Neuron (in vitro differentiated cells): ENCODE data around the gene MANBA.
"Not testable (repeated sequence)": the region's sequence is repeated elsewhere in the genome, so short reads cannot be mapped to it uniquely, and the experiment has no call there.

Experiments used
- H2AFZ ChIP-seq: one replicate; pipeline ENCODE4 v1.6.1; 2013; ENCODE audit warnings: low read depth, mild to moderate bottlenecking, inconsistent platforms, low read length, moderate library complexity
- H3K27me3 ChIP-seq: one replicate; pipeline ENCODE4 v1.6.1; 2013; ENCODE audit warnings: low read length; ENCODE audit not compliant: insufficient read depth
- H3K36me3 ChIP-seq: one replicate; pipeline ENCODE4 v1.6.1; 2013; ENCODE audit warnings: low read length; ENCODE audit not compliant: insufficient read depth
- H3K4me1 ChIP-seq: one replicate; pipeline ENCODE4 v1.6.1; 2013; ENCODE audit warnings: low read length; ENCODE audit not compliant: insufficient read depth
- H3K4me3 ChIP-seq: 2 replicates; pipeline ENCODE4 v1.5.1; 2013; ENCODE audit warnings: mild to moderate bottlenecking, low read length, moderate library complexity
- H3K9me3 ChIP-seq: one replicate; pipeline ENCODE4 v1.6.1; 2013; ENCODE audit warnings: low read length

The MANBA gene

GRCh38 chr4:102730968-102731533 lies 29.7 kb downstream of the MANBA start:
- Histone ChIP-seq H3K27me3 (no peaks in the 10 kb centered on the region), H3K9me3 (peaks cover 13% of the 10 kb centered on the region), H2AFZ (no peak overlapping the region), H3K36me3 (no peaks in the 10 kb centered on the region), H3K4me3 (no peak overlapping the region), H3K4me1 (no peaks in the 10 kb centered on the region)

- H3K4me1 ChIP-seq, H2AFZ ChIP-seq, H3K4me3 ChIP-seq, H3K36me3 ChIP-seq, H3K27me3 ChIP-seq: not testable (repeated sequence)
- peaks cover 13% of the 10 kb centered on the region for H3K9me3 ChIP-seq
These were observed 31.3 kb downstream of the MANBA start for GRCh38 chr4:102729486-102729885.

DNA sequence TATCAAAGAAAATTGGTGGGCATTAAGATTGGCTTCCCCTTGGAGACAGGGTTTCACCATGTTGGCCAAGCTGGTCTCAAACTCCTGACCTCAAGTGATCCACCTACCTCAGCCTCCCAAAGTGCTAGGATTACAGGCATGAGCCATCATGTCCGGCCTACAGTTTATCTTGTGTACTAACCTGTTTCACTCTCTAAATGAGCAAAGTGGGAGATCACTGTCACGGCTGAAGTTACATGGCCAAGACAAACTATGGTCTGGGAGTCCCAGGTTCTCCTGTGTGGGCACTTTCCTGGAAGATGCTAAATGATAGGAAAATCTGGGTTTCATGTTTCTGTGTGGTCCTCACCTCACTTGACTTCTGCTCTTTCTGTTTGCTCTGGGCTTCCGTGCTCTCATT lies 33.8 kb downstream of the MANBA start:
- H3K9me3 ChIP-seq, result peaks cover 13% of the 10 kb centered on the region

GRCh38 chr4:102726068-102726467 lies 34.7 kb downstream of the MANBA start:
- Histone ChIP-seq H3K4me1 (no peaks in the 10 kb centered on the region), H3K9me3 (peaks cover 11% of the 10 kb centered on the region), H3K4me3 (no peak overlapping the region), H3K36me3 (no peaks in the 10 kb centered on the region), H2AFZ (no peak overlapping the region), H3K27me3 (no peaks in the 10 kb centered on the region)

More for the DNA sequence above, 33.8 kb downstream of the MANBA start:
- H3K27me3 ChIP-seq, H2AFZ ChIP-seq, H3K4me3 ChIP-seq, H3K4me1 ChIP-seq, H3K36me3 ChIP-seq: not testable (repeated sequence)

DNA sequence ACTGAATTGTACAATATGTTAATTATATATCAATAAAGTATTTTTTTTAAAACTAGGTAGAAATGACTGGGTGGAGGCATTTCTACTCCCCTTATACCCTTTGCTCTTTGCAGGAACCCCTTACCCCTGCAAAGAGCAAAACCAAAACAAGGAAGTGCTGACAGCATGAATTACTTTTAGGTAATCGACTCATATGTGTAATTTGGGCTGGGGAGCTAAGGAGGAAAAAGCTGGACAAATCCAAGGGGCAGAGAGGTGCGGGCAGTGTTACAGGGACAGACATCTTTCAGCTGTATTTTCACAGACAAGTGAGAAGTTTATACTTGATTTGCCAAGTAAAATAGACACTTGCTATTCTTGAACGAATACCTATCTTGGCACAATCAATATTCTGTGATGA lies 35.5 kb downstream of the MANBA start:
- Histone ChIP-seq H2AFZ (no peak overlapping the region), H3K9me3 (peaks cover 10% of the 10 kb centered on the region), H3K27me3 (no peaks in the 10 kb centered on the region), H3K4me3 (no peak overlapping the region), H3K4me1 (no peaks in the 10 kb centered on the region), H3K36me3 (no peaks in the 10 kb centered on the region)

DNA sequence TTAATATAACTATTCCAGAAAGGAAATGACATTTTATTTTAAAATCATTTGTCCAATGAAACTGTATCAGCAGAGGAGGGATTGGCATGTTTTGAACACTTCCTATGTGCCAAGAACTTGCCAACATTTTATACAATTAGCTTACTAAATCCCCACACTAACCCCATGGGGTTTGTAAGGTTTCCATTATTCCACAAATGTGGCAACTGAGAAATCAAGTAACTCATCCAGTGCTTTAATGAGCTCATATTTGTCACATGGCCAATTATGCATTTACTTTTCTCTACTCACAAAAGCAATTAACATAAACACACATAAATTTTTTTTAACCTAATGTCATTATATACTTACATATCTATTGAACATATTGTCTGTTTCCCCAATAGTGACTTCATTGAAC lies 37.3 kb downstream of the MANBA start:
- no peaks in the 10 kb centered on the region for H3K27me3 ChIP-seq
- no peak overlapping the region for H2AFZ ChIP-seq
- H3K4me3 ChIP-seq, result no peak overlapping the region

GRCh38 chr4:102722740-102723139 lies 38.0 kb downstream of the MANBA start:
- no peak overlapping the region for H3K4me3 ChIP-seq
- H2AFZ ChIP-seq, result no peak overlapping the region
- peaks cover 2% of the 10 kb centered on the region for H3K9me3 ChIP-seq
- no peaks in the 10 kb centered on the region for H3K4me1 ChIP-seq
- no peaks in the 10 kb centered on the region for H3K27me3 ChIP-seq
- peaks cover 2% of the 10 kb centered on the region for H3K36me3 ChIP-seq

More for the DNA sequence above, 37.3 kb downstream of the MANBA start:
- no peaks in the 10 kb centered on the region for H3K4me1 ChIP-seq
- peaks cover 2% of the 10 kb centered on the region for H3K9me3 ChIP-seq
- H3K36me3 ChIP-seq, result peaks cover 2% of the 10 kb centered on the region

GRCh38 chr4:102718833-102719575 lies 41.8 kb downstream of the MANBA start:
- H3K36me3 ChIP-seq, H3K4me3 ChIP-seq, H3K27me3 ChIP-seq, H3K9me3 ChIP-seq, H2AFZ ChIP-seq, H3K4me1 ChIP-seq: not testable (repeated sequence)

DNA sequence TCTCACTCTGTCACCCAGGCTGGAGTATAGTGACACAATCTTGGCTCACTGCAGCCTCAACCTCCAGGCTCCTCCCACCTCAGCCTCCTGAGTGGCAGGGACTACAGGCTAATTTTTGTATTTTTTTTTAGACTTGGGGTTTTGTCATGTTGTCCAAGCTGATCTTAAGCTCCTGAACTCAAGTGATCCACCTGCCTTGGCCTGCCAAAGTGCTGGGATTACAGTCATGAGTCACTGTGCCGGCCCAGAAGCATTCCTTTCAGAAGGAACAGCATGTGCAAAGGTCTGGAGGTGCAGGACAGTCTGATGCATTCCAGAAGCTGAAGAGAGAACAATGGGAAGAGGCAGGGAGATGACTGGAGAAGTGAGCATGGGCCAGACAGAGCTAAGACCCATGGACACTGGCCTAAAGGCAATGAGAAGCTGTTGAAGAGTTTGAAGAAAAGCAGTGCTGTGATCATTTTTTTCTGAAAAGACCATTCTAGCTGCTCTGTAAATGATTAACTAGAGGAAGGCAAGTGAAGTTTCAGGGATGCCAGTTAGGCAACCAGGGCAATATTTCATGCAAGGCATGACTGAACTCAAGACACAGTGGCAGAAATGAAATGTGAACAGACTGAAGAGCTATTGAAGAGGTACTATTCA lies 43.2 kb downstream of the MANBA start:
- Histone ChIP-seq H2AFZ (no peak overlapping the region), H3K4me1 (no peaks in the 10 kb centered on the region), H3K36me3 (peaks cover 4% of the 10 kb centered on the region), H3K4me3 (no peak overlapping the region), H3K27me3 (no peaks in the 10 kb centered on the region), H3K9me3 (peaks cover 2% of the 10 kb centered on the region)

GRCh38 chr4:102715057-102715456 lies 45.7 kb downstream of the MANBA start:
- peaks cover 6% of the 10 kb centered on the region for H3K36me3 ChIP-seq

GRCh38 chr4:102713774-102714173 lies 47.0 kb downstream of the MANBA start:
- not testable (repeated sequence) for H3K4me3 ChIP-seq, H3K4me1 ChIP-seq, H3K27me3 ChIP-seq, H3K9me3 ChIP-seq, H2AFZ ChIP-seq, H3K36me3 ChIP-seq

More at GRCh38 chr4:102715057-102715456, 45.7 kb downstream of the MANBA start:
- Histone ChIP-seq H3K27me3 (no peaks in the 10 kb centered on the region), H3K4me3 (no peak overlapping the region), H3K4me1 (no peaks in the 10 kb centered on the region), H2AFZ (no peak overlapping the region), H3K9me3 (peaks cover 2% of the 10 kb centered on the region)

GRCh38 chr4:102713096-102713495 lies 47.7 kb downstream of the MANBA start:
- H3K27me3 ChIP-seq, result no peaks in the 10 kb centered on the region
- H3K36me3 ChIP-seq, result peaks cover 4% of the 10 kb centered on the region
- no peaks in the 10 kb centered on the region for H3K4me1 ChIP-seq
- H3K4me3 ChIP-seq, result no peak overlapping the region
- H3K9me3 ChIP-seq, result no peaks in the 10 kb centered on the region
- H2AFZ ChIP-seq, result no peak overlapping the region

DNA sequence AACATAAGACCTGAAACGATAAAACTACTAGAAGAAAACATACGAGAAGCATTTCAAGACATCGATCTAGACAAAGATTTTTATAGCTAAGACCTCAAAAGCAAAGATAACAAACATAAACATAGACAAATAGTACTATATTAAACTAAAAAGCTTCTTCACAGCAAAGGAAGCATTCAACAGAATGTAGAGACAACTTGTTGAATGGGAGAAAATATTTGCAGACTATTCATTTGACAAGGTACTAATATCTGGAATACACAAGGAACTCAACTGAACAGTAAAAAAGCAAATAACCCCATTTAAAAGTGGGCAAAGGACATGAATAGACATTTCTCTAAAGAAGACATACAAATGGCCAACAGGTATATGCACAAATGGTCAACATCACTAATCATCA lies 49.8 kb downstream of the MANBA start:
- H3K27me3 ChIP-seq, result no peaks in the 10 kb centered on the region
- peaks cover 4% of the 10 kb centered on the region for H3K36me3 ChIP-seq
- no peaks in the 10 kb centered on the region for H3K4me1 ChIP-seq
- H3K4me3 ChIP-seq, result no peak overlapping the region
- no peak overlapping the region for H2AFZ ChIP-seq
- no peaks in the 10 kb centered on the region for H3K9me3 ChIP-seq
